ENCODE results near the gene ITGAL.
A peak's percentile ranks its signal among the peaks of the same experiment; 100 is the strongest.

ITGAL gene

GRCh38 chr16:30548416-30549253 lies 76.1 kb downstream of the ITGAL start:
- DNase-seq = no peak

- DNase-seq = no peak
These were observed 79.2 kb downstream of the ITGAL start for GRCh38 chr16:30551781-30552180.

GRCh38 chr16:30552956-30553355 lies 80.4 kb downstream of the ITGAL start:
- DNase-seq = no peak

DNA sequence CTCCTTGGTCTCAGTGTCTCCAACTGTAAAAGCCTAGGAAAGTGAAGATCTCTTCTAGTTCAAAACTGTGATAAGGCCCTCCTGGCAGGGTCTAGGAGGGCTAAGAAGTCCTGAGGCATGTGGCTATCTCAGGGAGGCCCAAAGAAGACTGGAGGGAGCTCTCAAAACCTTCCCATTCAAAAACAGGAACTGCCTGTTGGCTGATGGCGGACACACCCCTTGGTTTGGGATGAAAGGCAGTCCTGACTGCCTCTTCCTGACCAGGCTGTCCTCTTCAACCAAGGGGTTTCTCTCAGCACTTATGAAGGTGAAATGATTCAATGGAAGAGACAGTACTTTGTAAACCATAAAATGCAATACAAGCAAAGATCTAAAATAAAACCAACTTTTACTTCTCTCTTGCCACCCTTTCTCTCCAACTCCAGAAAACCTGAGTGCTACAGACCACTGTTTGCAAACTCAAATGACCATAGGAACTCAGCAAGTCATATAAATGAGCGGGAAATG lies 80.9 kb downstream of the ITGAL start:
- DNase-seq = no peak

- DNase-seq = no peak
These were observed 82.2 kb downstream of the ITGAL start for GRCh38 chr16:30554557-30555314.

DNA sequence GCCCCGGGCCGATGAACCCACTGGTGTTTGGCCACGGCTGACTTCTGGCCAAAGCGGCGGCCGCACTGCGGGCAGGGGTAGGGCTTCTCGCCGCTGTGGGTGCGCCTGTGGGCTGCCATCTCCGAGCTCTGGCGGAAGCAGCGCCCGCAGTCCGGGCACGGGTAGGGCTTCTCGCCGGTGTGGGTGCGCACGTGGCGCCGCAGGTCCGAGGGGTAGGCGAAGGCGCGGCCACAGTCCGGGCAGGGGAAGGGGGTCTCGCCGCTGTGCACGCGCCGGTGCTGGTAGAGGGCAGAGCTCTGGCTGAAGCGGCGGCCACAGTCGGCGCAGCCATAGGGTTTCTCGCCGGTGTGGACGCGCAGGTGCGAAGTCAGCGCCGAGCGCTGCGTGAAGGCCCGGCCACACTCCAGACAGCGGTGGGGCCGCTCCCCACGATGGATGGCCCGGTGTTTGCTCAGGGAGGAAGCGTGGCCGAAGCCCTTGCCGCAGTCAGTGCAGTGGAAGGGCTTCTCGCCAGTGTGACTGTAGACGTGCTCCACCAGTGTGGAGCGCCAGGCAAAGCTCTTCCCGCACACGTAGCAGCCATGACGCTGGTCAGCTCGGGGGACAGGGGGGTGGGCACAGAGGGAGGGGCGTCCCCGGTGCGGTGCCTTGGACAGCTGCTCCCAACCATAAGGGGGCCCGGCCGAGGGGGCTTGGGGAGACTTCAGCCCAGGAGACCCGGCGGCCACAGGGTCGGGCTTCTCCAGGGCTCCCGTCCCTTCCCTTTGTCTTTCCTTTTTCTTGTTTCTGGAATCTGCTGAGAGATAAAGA lies 83.0 kb downstream of the ITGAL start:
- DNase-seq = no peak

- no peak for DNase-seq
These were observed 83.6 kb downstream of the ITGAL start for GRCh38 chr16:30556125-30556473.

DNA sequence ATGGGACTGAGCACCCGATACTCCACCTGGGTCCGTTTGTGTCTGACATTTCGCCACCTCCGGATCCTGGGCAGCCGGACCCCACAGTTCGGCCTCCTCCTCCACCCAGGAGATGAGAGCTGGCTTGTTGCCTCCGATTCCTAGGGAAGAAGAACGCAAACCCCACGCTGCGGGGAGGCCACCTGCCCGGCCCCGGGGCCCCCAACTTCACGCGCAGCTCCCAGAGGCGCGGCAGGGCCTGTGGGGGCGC lies 85.1 kb downstream of the ITGAL start:
- no peak for DNase-seq

- DNase-seq = peak; percentile 81
These were observed 85.6 kb downstream of the ITGAL start, which contains the start of gene ZNF764 for GRCh38 chr16:30557957-30558788. Gene ZNF764, minus strand, starts transcription at chr16:30558374. Its CDS starts 192 bp downstream, at chr16:30558182.

DNA sequence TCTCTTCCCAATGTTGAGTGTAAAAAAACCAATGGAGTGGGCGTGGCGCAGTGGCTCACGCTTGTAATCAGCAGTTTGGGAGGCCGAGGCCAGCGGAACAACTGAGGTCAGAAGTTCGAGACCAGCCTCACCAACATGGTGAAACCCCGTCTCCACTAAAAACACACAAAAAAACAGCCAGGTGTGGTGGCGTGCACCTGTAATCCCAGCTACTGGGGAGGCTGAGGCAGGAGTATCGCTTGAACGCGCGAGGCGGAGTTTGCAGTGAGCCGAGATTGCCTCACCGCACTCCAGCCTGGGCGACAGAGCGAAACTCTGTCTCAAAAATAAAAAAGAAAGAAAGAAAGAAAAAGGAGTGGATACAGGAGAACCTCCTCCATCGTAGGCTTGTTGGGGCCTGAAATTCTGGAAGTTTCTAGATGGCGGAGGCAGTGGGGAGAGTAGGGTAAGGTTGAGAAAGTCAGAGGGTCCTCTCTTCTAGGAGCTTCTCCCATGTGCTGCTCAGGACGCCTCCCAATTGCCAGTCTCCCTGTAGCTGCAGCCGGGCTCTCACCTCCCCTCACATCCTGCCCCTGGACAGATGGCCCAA lies 86.3 kb downstream of the ITGAL start:
- no peak for DNase-seq

DNA sequence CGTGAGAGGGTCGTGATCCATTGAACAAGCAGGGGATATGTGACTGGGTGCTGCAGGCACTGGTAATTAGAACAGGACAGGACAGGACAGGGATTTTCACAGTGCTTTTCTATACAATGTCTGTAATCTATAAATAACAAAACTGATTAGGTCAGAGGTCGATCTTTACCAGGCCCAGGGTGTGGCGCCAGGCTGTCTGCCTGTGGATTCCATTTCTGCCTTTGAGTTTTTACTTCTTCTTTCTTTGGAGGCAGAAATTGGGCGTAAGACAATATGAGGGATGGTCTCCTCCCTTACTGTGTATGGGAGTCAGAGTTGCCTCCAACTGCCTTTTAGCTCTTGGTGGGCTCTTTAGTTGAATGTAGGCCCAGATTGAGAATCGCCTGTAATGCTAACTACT lies 87.1 kb downstream of the ITGAL start:
- no peak for DNase-seq

- no peak for DNase-seq
These were observed 88.7 kb downstream of the ITGAL start for GRCh38 chr16:30561089-30561816.

GRCh38 chr16:30562021-30562420 lies 89.5 kb downstream of the ITGAL start:
- DNase-seq = no peak

DNA sequence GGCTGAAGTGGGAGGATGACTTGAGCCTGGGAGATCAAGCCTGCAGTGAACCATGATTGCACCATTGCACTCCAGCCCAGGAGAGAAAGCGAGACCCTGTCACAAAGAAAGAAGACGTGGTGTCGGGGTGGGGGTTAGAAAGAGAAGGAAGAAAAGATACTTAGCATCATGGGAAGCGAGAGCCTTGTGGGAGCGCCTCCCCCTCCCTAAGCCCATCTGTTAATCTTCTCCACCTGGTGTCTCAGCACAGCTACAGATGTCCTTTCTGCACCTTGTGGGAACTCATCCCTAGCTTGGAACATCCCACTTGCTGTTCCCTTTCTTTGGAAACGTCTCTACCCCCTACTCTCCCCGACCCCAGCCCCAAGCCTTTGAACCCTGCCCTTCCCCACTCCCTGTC lies 93.0 kb downstream of the ITGAL start:
- no peak for DNase-seq

GRCh38 chr16:30565984-30566383 lies 93.4 kb downstream of the ITGAL start:
- no peak for DNase-seq

DNA sequence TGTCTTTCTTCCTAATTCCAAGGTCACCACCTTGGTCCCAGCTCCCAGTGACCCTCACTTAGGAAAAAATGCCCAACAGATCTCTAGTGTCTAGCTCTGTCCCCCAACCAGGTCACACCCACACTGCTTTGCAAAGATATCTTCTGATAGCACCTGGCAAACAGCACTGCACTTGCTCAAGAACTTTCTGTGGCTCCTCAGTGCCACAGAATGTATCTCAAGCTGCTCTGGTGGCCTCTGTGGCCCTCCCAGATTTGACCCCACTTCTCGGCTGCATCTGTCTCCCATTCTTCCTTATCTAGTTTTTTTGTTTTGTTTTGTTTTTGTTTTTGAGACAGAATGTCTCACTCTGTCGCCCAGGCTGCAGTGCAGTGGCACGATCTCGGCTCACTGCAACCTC lies 94.0 kb downstream of the ITGAL start:
- DNase-seq = no peak

GRCh38 chr16:30567160-30567990 lies 94.8 kb downstream of the ITGAL start:
- no peak for DNase-seq

GRCh38 chr16:30567991-30568638 lies 95.6 kb downstream of the ITGAL start:
- DNase-seq = no peak

- DNase-seq = no peak
These were observed 96.7 kb downstream of the ITGAL start for GRCh38 chr16:30569281-30569680.

Data from activated gamma-delta T cell (primary cell).